NCI-H510A (cell line): ENCODE data around the gene LAMA3.

Experiments used
- DNase-seq: peaks from one replicate; lab custom pipeline; 2025; lab: John Stamatoyannopoulos, UW

The LAMA3 gene

GRCh38 chr18:23938043-23938756, 248.9 kb downstream of the LAMA3 start:
- DNase-seq, result no peak

- DNase-seq, result no peak
Measured at GRCh38 chr18:23938901-23939341, 249.7 kb downstream of the LAMA3 start.

- no peak for DNase-seq
Measured at GRCh38 chr18:23939366-23939765, 250.1 kb downstream of the LAMA3 start.

GRCh38 chr18:23939896-23940295, 250.6 kb downstream of the LAMA3 start:
- DNase-seq, result no peak

GRCh38 chr18:23941791-23942190, 252.5 kb downstream of the LAMA3 start:
- DNase-seq, result no peak

- no peak for DNase-seq
Measured at GRCh38 chr18:23943104-23943503, 253.9 kb downstream of the LAMA3 start.

- no peak for DNase-seq
Measured at GRCh38 chr18:23943903-23944624, 254.8 kb downstream of the LAMA3 start.

GRCh38 chr18:23945416-23946079, 256.3 kb downstream of the LAMA3 start:
- no peak for DNase-seq

GRCh38 chr18:23949863-23950262, 260.6 kb downstream of the LAMA3 start:
- DNase-seq, result no peak

GRCh38 chr18:23950644-23951043, 261.4 kb downstream of the LAMA3 start:
- no peak for DNase-seq

GRCh38 chr18:23951206-23951605, 262.0 kb downstream of the LAMA3 start:
- DNase-seq, result no peak

GRCh38 chr18:23953984-23954383, 264.7 kb downstream of the LAMA3 start:
- no peak for DNase-seq

GRCh38 chr18:23956483-23956882, 267.2 kb downstream of the LAMA3 start:
- no peak for DNase-seq

GRCh38 chr18:23958036-23958435, 268.8 kb downstream of the LAMA3 start:
- DNase-seq, result no peak

- no peak for DNase-seq
Measured at GRCh38 chr18:23963443-23964165, 274.4 kb downstream of the LAMA3 start.

GRCh38 chr18:23964282-23965238, 275.3 kb downstream of the LAMA3 start:
- no peak for DNase-seq

GRCh38 chr18:23966909-23967308, 277.7 kb downstream of the LAMA3 start:
- DNase-seq, result no peak

GRCh38 chr18:23967321-23968089, 278.3 kb downstream of the LAMA3 start:
- no peak for DNase-seq

GRCh38 chr18:23968638-23969604, 279.7 kb downstream of the LAMA3 start:
- no peak for DNase-seq
